Stimulated activated CD4-positive, alpha-beta T cell treated with anti-CD3 and anti-CD28 coated beads, Interleukin-4, amount 100 ng/mL, for 48 hours (primary cell): ENCODE results near the gene OR10AG1.

ENCODE experiments used
- DNase-seq, 2 donors: peaks; one replicate each; pipeline ENCODE4 v3.0.0-alpha.2; 2020; ENCODE audit warnings: low read depth in 2 of 2

Gene OR10AG1

GRCh38 chr11:55969845-55970244 lies at the start of gene OR10AG1:
TSS of gene OR10AG1 (minus strand) at chr11:55969945. CDS start at chr11:55969907, 38 bp downstream.
- DNase-seq = no peak

GRCh38 chr11:56013805-56014204 lies 44.1 kb upstream of the OR10AG1 start:
- no peak for DNase-seq

GRCh38 chr11:56010716-56011115 lies 41.0 kb upstream of the OR10AG1 start:
- DNase-seq = no peak

GRCh38 chr11:55994525-55994924 lies 24.8 kb upstream of the OR10AG1 start, which contains the start of gene OR5F1:
TSS of gene OR5F1 (minus strand) at chr11:55994625. CDS start at chr11:55994625, 0 bp downstream.
- no peak for DNase-seq

GRCh38 chr11:55970935-55971334 lies 1.2 kb upstream of the OR10AG1 start:
- DNase-seq = no peak

- no peak for DNase-seq
Observed at GRCh38 chr11:55967914-55968313, 1.8 kb downstream of the OR10AG1 start.

GRCh38 chr11:55966391-55966790 lies 3.4 kb downstream of the OR10AG1 start:
- no peak for DNase-seq

- no peak for DNase-seq
Observed at GRCh38 chr11:55956521-55956920, 13.2 kb downstream of the OR10AG1 start.

- no peak for DNase-seq
Observed at GRCh38 chr11:55949330-55949729, 20.4 kb downstream of the OR10AG1 start.

- DNase-seq = no peak
Observed at GRCh38 chr11:55942785-55943392, 26.9 kb downstream of the OR10AG1 start.

GRCh38 chr11:55936300-55936699 lies 33.4 kb downstream of the OR10AG1 start, which contains the start of gene OR5I1:
TSS of gene OR5I1 (minus strand) at chr11:55936400. CDS start at chr11:55936400, 0 bp downstream.
- DNase-seq = no peak

GRCh38 chr11:55920537-55920936 lies 49.2 kb downstream of the OR10AG1 start:
- no peak for DNase-seq
